Vagina (tissue), 2 donors: ENCODE measurements around the gene IZUMO2. TPM values are rescaled to one million over a fixed set of nuclear protein-coding genes. Genes with fewer than 3 reads are reported as not detected.
"Not testable (repeated sequence)": the region's sequence is repeated elsewhere in the genome, so short reads cannot be mapped to it uniquely, and the experiment has no call there.

ENCODE experiments used
- DNase-seq, 2 donors: peaks; one replicate each; pipeline ENCODE4 v3.0.0-alpha.2; 2017; ENCODE audit errors: extremely low spot score in 2 of 2
- H3K27ac ChIP-seq: fragments of 200-600 bp; sonication (generic); one replicate; pipeline ENCODE4 v1.5.1; 2019
- H3K27me3 ChIP-seq: fragments of 200-600 bp; sonication (generic); one replicate; pipeline ENCODE4 v1.5.1; 2019
- H3K36me3 ChIP-seq, 2 donors: fragments of 200-600 bp; sonication (generic); one replicate each; pipeline ENCODE4 v1.5.1; 2017 to 2019
- H3K4me1 ChIP-seq: fragments of 200-600 bp; sonication (generic); one replicate; pipeline ENCODE4 v1.5.1; 2019
- H3K4me3 ChIP-seq, 2 donors: fragments of 200-600 bp; sonication (generic); 1 replicate in 1 of 2; 2 replicates in 1 of 2; pipeline ENCODE4 v1.5.1; 2016 to 2019
- H3K9me3 ChIP-seq: fragments of 200-600 bp; sonication (generic); one replicate; pipeline ENCODE4 v1.5.1; 2019
- CTCF ChIP-seq, 3 experiments: fragments of 450-650 bp in 2 of 3; fragments of 200-600 bp in 1 of 3; sonication (generic) in 1 of 3; IDR thresholded peaks; one replicate each; pipeline ENCODE4 v1.5.1; 2017 to 2019; ENCODE audit warnings: antibody characterized with exemption in 3 of 3, mild to moderate bottlenecking in 2 of 3, moderate library complexity in 2 of 3
- intact Hi-C: fragments of 100-400 bp; cut with DNase I; formaldehyde crosslinking; loops from one replicate; pipeline ENCODE4 v1.15.1; 2023
- total RNA-seq: library from RNA; depleted of rRNA; stranded (reverse); fragments of >200 nt; gene quantifications from one replicate; pipeline ENCODE4 v1.2.3, GENCODE V29; 2016

The IZUMO2 gene
- total RNA-seq, 1 donor from 2014 or later: not detected

DNA sequence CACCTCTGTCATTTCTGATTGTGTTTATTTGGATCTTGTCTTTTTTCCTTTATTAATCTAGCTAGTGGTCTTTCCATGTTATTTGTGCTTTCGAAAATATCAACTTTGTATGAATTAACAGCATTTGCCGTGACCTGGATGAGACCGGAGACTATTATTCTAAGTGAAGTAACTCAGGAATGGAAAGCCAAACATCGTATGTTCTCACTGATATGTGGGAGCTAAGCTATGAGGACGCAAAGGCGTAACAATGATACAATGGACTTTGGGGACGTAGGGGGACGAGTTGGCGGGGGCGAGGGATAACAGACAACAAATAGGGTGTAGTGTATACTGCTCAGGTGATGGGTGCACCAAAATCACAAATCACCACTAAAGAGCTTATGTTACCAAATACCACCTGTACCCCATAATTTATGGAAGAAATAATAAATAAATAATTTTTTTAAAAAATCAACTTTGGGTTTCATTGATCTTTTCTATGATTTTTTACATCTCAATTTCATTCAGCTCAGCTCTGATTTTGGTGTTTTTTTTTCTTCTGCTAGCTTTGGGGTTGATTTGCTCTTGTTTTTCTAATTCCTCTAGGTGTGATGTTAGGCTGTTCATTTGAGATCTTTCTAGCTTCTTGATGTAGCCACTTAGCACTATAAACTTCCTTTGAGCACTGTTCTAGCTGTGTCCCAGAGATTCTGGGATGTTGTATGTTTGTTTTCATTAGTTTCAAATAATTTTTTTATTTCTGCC, 27.1 kb downstream of the IZUMO2 start:
- H3K4me3 ChIP-seq, intact Hi-C loops, H3K4me1 ChIP-seq, H3K27me3 ChIP-seq, H3K27ac ChIP-seq, H3K9me3 ChIP-seq, H3K36me3 ChIP-seq: not testable (repeated sequence)
- peak in 1 of 2 donors; percentile 98 for DNase-seq
- TF ChIP-seq CTCF (IDR thresholded peaks at IDR 0.05): peak in 1 of 3 experiments; percentile 12

- intact Hi-C loops, H3K4me1 ChIP-seq, H3K27ac ChIP-seq, H3K36me3 ChIP-seq, H3K9me3 ChIP-seq, H3K27me3 ChIP-seq, H3K4me3 ChIP-seq, DNase-seq: not testable (repeated sequence)
These were observed 28.0 kb downstream of the IZUMO2 start for GRCh38 chr19:50134777-50135719.

DNA sequence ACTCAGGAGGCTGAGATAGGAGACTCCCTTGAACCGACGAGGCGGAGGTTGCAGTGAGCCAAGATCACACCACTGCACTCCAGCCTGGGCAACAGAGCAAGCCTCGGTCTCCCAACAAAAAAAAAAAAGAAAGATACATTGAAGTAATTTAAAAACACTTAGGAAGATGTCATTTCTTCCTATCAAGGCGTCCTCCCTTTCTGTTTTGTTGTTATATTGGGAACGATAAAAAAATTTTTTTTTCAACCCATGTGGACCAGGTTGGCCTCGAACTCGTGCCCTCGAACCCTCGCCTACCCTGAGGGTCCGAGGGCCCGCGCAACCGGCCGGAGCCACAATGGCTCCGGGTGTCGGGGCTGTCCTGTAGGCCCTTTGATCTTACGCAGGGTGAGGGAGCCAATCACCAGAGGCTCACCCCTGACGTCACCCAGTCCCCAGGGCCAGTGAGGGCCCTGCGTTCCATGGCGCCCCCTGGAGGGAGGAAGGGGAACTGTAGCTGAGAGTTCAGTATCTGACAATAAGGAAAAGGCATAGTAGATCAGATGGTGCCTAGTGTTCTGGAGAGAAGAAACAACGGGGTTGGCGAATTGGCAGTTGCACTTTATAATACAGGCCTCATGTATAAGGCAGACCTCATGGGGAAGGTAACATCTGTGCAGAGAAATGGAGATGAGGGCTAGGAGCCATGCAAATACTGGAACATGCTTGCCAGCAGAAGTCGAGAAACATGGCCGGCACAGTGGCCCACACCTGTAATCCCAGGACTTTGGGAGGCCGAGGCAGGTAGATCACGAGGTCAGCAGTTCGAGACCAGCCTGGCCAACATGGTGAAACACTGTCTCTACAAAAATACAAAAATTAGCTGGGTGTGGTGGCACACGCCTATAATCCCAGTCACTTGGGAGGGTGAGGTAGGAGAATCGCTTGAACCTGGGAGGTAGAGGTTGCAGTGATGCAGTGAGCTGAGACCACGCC, 29.3 kb downstream of the IZUMO2 start:
- H3K36me3 ChIP-seq, intact Hi-C loops, H3K27me3 ChIP-seq, DNase-seq, H3K4me3 ChIP-seq, H3K27ac ChIP-seq, H3K9me3 ChIP-seq, H3K4me1 ChIP-seq: not testable (repeated sequence)

DNA sequence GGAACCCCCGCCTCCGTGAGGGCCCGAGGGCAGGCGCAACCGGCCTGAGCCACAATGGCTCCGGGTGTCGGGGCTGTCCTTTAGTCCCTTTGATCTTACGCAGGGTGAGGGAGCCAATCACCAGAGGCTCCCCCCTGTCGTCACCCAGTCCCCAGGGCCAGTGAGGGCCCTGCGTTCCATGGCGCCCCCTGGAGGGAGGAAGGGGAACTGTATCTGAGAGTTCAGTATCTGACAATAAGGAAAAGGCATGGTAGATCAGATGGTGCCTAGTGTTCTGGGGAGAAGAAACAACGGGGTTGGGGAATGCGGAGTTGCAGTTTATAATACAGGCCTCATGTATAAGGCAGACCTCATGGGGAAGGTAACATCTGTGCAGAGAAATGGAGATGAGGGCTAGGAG, 59.1 kb downstream of the IZUMO2 start:
- intact Hi-C loops, H3K4me3 ChIP-seq, H3K27me3 ChIP-seq, DNase-seq, H3K27ac ChIP-seq, H3K9me3 ChIP-seq, H3K36me3 ChIP-seq, H3K4me1 ChIP-seq: not testable (repeated sequence)

DNA sequence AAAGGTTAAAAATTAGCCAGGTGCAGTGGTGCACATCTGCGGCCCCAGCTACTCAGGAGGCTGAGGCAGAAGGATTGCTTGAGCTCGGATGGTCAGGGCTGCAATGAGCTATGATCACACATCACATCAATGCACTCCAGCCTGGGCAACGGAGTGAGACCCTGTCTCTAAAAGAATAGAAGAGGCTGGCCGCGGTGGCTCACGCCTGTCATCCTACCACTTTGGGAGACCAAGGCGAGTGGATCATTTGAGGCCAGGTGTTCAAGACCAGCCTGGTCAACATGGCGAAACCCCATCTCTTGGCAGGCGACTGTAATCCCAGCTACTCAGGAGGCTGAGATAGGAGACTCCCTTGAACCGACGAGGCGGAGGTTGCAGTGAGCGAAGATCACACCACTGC, 59.7 kb downstream of the IZUMO2 start:
- H3K36me3 ChIP-seq, H3K9me3 ChIP-seq, DNase-seq, H3K4me3 ChIP-seq, H3K27ac ChIP-seq, intact Hi-C loops, H3K27me3 ChIP-seq, H3K4me1 ChIP-seq: not testable (repeated sequence)

Other genes starting within 250 kb of the IZUMO2 start
- 5.6 TPM for gene ATF5, start 234.1 kb downstream of the IZUMO2 start, total RNA-seq
- gene NUP62, start 233.8 kb downstream of the IZUMO2 start, total RNA-seq: 38.5 TPM
- gene SIGLEC11, start 202.1 kb downstream of the IZUMO2 start, total RNA-seq: 4.4 TPM
- 34.9 TPM for gene VRK3, start 137.9 kb downstream of the IZUMO2 start, total RNA-seq
- gene ZNF473, start 137.3 kb downstream of the IZUMO2 start, total RNA-seq: 11.5 TPM
- 51.6 TPM for gene MYH14, start 40.3 kb upstream of the IZUMO2 start, total RNA-seq
- gene KCNC3, start 166.1 kb upstream of the IZUMO2 start, total RNA-seq: 0.98 TPM
- gene NAPSA, start 202.4 kb upstream of the IZUMO2 start, total RNA-seq: 0.74 TPM
- gene NR1H2, start 213.2 kb upstream of the IZUMO2 start, total RNA-seq: 84.7 TPM
- gene POLD1, start 221.1 kb upstream of the IZUMO2 start, total RNA-seq: 16.7 TPM